ENCODE results near the gene TMEM117.
"Not testable (repeated sequence)": the region's sequence is repeated elsewhere in the genome, so short reads cannot be mapped to it uniquely, and the experiment has no call there.

TMEM117 gene

DNA sequence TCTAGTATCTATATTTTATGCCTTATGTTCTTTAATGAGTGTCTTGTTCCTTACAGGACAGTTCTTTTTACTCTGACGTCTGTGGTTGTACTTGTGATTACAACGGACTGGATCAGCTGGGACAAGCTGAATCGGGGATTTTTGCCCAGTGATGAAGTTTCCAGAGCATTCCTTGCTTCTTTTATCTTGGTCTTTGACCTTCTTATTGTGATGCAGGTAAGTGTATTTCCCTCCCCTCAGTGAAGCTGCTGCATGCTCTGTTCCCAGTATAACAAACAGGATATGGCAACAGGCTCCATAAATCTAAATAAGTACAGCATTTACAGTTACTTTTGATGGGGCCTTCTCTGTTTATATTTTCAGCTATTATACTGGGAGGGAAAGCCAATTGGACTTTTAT, 463.6 kb downstream of the TMEM117 start:
- DNase-seq (ENCODE audit: low read depth), result no peak

DNA sequence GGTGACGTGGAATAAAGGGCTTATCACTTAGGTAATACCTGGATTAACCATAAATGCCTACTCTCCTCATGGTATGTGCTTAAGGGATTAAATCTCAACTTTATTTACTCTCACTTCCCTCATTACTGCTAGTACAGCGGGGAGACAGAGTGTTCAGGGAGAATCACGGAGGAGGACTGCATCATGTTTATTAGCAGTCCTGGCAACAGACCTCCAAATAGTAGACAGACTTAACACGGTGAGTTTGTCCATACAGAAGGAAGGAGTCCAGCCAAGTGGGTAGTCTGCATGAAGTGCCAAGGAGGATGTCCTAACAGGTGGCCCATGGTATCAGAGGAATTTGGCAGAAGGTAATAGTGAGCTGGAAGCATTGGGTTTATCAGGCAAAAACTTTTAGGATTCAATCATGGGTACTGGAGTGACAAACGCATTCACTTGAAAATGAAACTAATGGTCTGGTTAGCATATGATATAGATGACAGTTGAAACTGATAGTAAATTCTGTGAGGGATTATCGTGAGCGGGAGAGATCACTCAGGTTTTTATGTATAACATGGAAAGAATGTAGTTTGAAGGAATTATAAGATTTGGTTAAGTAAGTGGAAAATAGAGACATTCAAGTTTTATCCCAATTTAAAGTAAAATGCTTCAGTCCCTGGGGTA, 471.8 kb downstream of the TMEM117 start:
- no peak for DNase-seq (ENCODE audit: low read depth)

- DNase-seq (ENCODE audit: low read depth), result no peak
These were observed 477.3 kb downstream of the TMEM117 start for GRCh38 chr12:44313188-44313587.

DNA sequence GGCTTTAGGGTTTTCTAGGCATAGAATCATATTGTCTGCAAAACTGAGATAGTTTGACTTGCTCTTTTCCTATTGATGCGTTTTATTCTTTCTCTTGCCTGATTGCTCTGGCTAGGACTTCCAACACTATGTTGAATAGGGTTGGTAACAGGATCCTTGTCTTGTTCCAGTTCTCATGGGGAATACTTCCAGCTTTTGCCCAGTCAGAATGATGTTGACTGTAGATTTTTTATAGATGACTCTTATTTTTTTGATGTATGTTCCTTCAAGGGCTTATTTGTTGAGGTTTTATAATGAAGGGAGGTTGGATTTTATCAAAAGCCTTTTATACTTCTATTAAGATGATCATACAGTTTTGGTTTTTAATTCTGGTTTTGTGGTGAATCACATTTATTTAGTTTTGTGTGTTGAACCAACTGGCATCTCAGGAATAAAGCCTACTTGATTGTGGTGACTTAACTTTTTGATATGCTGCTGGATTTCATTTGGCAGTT, 478.2 kb downstream of the TMEM117 start:
- DNase-seq (ENCODE audit: low read depth), result no peak

DNA sequence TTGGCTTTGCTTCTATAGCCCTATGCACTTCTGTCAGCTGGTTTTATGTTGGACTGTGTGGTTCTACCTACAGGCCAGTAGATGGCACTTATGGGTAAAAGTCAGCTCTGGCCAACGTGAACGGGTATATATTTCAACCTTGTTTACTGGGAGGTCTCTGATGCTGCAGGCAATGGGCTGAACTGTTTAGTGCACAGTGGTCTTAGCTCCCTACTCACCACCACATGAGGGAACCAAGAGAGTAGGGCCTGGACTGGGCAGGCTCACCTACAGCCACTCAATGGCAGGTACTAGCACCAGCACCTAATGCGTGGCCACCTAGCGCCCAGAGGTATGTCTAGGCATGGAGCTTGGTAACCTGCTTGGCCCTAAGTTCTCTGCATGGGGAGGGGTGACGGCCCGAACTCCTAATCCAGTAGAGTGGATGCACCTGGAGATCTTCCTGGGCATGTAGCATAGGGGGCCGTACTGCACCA, 481.8 kb downstream of the TMEM117 start:
- peak; percentile 6 for DNase-seq (ENCODE audit: low read depth)

DNA sequence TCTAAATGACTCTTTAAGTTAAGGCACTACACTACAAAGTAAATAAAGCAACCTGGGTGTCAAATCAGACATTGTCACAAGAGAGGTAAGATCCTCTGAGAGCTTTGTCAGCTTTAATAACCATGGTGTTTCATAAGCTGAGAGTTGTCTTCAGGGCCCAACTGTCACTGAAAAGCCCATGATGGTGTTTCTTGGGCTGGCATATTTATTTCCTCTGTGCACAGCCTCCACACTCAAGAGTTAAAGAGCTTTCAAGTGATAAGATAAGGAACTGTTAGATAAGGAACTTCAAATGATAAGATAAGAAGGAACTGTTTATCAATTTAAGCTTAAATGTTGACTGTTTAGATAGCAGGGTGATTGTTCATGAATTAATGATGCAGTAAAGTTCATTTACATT, 495.4 kb downstream of the TMEM117 start:
- DNase-seq (ENCODE audit: low read depth), result no peak

- DNase-seq (ENCODE audit: low read depth), result no peak
These were observed 498.5 kb downstream of the TMEM117 start for GRCh38 chr12:44334347-44334746.

DNA sequence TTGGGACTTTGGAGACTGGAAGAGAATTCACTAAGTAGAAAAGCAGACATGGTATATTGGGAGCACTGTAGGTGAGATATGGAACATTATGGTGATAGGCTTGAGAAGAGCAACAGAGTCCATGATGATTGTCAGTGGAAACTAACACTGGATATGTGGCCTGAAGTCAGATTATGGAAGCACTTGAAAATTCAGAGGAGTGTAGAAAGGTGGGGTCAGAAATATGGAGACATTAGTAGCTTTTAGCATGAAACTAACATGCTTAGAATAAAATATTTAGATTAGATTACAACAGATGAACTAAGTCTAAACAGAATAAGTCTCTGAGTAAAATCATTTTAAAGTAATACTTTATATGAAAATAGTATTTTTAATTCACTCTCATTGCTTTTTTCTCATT, 499.1 kb downstream of the TMEM117 start:
- DNase-seq (ENCODE audit: low read depth), result no peak

- DNase-seq (ENCODE audit: low read depth), result no peak
These were observed 500.7 kb downstream of the TMEM117 start for GRCh38 chr12:44336577-44336976.

GRCh38 chr12:44342371-44342770, 506.5 kb downstream of the TMEM117 start:
- DNase-seq (ENCODE audit: low read depth), result no peak

- no peak for DNase-seq (ENCODE audit: low read depth)
These were observed 511.3 kb downstream of the TMEM117 start for GRCh38 chr12:44347145-44347544.

GRCh38 chr12:44357494-44357893, 521.6 kb downstream of the TMEM117 start:
- DNase-seq (ENCODE audit: low read depth), result no peak

- no peak for DNase-seq (ENCODE audit: low read depth)
These were observed 522.8 kb downstream of the TMEM117 start for GRCh38 chr12:44358636-44359035.

DNA sequence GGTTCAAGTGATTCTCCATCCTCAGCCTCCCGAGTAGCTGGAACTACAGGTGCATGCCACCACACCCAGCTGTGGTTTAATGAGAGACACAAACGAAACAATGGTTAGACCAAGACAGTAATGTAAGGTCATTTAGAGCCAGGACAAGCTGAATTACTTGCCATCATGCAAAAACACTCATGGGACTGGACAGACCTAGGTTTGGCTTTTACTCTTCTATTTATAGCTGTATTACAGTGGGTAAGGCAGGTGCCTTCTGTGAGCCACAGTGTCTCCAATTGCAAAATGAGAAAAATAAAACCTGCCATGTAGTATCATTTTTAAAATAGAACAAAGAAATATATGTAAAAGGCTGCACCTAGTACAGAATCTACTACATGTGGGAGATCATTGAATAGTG, 527.1 kb downstream of the TMEM117 start:
- DNase-seq (ENCODE audit: low read depth), result no peak

GRCh38 chr12:44367136-44367535, 531.3 kb downstream of the TMEM117 start:
- DNase-seq (ENCODE audit: low read depth), result no peak

- no peak for DNase-seq (ENCODE audit: low read depth)
These were observed 532.0 kb downstream of the TMEM117 start for GRCh38 chr12:44367916-44368315.

GRCh38 chr12:44369998-44370397, 534.1 kb downstream of the TMEM117 start:
- DNase-seq (ENCODE audit: low read depth), result no peak

- DNase-seq (ENCODE audit: low read depth), result no peak
These were observed 535.1 kb downstream of the TMEM117 start for GRCh38 chr12:44370982-44371381.

DNA sequence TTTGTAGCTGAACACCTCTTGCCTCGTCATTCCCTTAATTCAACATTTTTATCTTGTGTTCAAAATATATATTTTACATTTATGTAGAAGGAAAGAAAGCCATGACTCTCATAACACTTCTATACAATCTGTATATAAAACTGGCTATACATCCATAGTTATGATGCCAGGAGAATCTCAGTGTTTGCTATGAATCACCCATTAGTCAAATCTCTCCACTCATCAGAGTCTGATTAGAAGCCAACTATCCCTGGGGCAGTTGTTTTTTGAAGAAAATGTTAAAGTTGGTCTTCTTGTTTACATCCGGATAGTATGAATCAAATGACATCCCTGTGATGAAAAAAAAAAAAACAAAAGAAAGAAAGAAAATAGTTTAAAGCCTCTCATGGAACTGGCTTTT, 536.4 kb downstream of the TMEM117 start:
- DNase-seq (ENCODE audit: low read depth), result peak; percentile 6

- DNase-seq (ENCODE audit: low read depth), result no peak
These were observed 539.8 kb downstream of the TMEM117 start for GRCh38 chr12:44375694-44376093.

GRCh38 chr12:44377443-44378187, 541.7 kb downstream of the TMEM117 start:
- DNase-seq (ENCODE audit: low read depth), result no peak

DNA sequence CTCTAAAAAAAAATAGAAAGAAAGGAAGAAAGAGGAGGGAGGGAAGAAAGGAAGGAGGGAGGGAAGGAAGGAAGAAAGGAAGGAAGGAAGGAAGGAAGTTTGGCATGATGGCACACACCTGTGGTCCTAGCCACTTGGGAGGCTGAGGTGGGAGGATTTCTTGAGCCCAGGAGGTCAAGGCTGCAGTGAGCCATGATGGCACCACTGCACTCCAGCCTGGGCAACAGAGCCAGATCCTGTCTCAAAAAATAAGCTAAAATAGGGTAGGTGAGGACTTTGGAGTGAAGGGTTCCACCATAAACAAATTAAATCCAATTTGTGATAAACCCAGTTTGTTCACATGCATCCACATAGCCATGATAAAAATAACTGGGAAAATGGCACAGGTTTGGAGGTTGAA, 543.2 kb downstream of the TMEM117 start:
- not testable (repeated sequence) for DNase-seq (ENCODE audit: low read depth)

DNA sequence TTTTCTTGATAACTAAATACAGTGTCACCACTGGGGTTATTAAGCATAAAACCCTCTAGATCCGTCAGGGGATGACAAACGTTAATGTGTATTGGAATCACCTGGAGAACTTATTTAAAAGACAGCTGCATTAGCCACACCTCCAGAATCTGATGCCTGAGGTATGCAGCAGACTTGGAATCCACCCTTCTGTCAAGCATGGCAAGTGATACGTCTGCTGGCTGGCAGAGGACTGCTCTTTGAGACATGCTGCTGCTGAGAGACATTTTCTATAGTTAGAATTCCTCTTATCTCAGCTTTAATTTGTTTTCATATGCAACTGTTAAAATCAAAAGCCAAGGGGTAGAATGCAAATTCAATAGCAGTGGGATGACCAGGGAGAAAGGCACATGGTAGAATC, 544.0 kb downstream of the TMEM117 start:
- DNase-seq (ENCODE audit: low read depth), result no peak

DNA sequence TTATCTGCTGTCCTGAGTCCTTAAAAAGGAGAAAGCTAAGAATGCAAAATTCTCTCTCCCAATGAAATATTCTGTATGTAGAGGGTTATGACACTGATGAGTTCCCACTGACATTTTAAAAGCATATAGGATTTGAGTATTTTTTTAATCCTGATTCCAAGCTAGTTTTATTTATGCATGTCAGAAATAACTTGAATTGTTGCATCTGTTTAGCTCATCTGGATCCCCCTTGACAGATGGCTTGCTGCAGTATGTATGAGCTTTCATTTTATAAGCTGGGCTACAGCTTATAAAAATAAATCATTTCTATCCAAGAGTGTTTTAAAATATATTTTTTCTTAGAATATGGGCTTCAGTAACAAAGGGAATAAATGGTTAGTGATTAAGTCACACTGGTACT, 545.0 kb downstream of the TMEM117 start:
- DNase-seq (ENCODE audit: low read depth), result no peak

Data from non-pigmented ciliary epithelial cell (primary cell).